Kidney glomerular epithelial cell (primary cell): ENCODE data around the gene MRC2.
"Not testable (repeated sequence)": the region's sequence is repeated elsewhere in the genome, so short reads cannot be mapped to it uniquely, and the experiment has no call there.

Experiments used
- DNase-seq: peaks from one replicate; lab custom pipeline; 2025; lab: John Stamatoyannopoulos, UW

The MRC2 gene

DNA sequence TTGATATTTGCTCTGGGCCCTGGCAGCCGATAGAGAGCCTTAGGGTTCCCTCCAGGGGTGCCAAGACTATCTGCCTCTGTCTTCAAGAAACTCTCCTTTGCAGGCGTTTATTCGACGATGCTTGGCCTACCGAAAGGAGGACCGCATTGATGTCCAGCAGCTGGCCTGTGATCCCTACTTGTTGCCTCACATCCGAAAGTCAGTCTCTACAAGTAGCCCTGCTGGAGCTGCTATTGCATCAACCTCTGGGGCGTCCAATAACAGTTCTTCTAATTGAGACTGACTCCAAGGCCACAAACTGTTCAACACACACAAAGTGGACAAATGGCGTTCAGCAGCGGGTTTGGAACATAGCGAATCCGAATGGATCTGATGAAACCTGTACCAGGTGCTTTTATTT lies 15.2 kb upstream of the MRC2 start:
- DNase-seq = not testable (repeated sequence)

GRCh38 chr17:62613095-62613494 lies 14.4 kb upstream of the MRC2 start:
- DNase-seq = not testable (repeated sequence)

DNA sequence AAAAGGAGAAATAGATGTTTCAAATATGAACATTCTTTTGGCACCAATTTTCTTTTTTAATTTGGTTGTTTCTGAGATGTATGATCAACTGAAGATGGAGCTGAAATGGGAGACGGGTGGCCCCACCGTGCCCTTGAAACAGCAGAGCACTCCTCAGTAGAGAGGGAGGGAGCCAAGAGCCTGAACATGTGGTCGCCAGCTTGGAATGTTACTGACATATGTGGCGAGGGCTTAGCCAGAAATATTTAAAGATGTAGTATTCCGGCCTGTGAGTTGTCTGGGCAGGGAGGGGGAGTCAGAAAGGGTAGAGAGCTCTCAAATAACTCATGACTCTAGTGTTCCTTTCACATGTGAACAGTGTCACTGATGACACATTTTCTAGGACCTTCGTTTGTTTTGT lies 13.3 kb upstream of the MRC2 start:
- peak; percentile 9 for DNase-seq

GRCh38 chr17:62615503-62615902 lies 12.0 kb upstream of the MRC2 start:
- DNase-seq = no peak

- DNase-seq = no peak
Observed at GRCh38 chr17:62616993-62617893, 10.2 kb upstream of the MRC2 start.

GRCh38 chr17:62617894-62618472 lies 9.5 kb upstream of the MRC2 start:
- no peak for DNase-seq

DNA sequence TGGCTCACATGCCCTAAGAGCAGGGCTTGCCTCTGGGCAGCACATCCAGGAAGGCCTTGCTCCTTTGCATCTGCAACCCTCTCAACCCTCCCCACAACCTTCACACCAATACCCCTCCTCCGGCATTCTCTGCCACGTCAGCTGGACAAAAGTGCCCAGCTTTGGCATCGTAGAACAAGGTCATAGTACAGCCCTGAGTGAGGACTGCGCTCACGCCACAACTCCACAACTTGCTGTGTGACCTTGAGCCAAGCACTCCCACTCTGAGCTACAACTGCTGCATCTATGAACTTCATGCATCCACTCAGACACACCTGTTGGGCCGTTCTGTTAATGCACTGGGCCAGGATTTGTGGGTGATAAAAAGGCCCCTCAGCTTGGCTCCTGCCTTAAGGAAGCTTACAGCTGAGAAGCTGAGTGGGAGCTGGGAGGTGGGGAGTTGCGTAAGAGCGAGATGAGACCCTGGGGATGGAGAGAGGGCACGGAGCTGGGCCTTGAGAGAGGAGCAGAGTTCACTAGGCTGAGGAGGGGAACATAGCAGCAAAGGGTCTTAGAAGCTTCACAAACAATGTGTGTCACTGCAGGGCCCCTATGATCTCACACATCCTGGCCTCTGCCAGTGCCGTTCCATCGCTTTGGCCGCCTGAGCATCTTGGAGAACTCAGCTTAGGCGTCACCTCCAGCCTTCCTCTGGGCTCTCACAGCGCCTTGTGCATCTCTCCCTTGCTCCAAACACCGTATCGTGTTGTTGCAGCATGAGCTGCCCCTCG lies 8.6 kb upstream of the MRC2 start:
- no peak for DNase-seq

DNA sequence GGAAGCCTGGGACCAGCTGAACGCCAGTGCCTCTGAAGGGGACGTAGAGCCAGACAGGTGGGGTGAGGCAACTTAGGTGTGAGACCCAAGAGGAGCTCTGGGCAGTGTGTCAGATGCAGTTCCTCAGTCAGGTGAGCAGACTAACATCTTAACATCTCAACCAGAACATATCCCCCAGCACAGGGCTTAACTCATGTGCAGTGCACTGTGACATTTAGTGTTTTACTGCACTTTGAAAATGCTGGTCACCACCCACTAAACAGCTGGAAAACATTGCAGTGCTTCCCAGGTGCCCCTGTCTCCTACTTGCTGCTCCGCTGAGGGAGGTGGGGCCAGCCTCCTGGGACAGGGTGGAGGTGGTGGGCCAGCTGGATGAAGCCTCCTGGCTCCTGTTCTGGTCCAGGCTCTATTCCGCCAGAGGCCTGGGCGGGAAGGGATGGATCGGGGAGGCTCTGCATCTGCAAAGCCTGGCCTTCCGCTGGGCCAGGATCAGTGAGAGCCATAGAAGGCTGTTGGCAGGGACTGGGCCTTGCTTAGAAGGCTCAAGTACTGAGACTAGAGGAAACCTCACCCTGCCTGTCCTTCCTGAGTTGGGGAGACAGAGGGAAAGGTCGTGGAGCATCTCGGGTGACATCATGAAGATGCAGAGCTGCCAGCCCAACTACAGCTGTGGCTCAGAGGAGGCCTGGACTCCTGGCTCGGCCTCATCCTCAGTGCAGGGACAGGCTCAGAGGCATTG lies 7.9 kb upstream of the MRC2 start:
- no peak for DNase-seq

- DNase-seq = no peak
Observed at GRCh38 chr17:62621223-62621622, 6.2 kb upstream of the MRC2 start.

- no peak for DNase-seq
Observed at GRCh38 chr17:62625184-62625869, 2.1 kb upstream of the MRC2 start.

DNA sequence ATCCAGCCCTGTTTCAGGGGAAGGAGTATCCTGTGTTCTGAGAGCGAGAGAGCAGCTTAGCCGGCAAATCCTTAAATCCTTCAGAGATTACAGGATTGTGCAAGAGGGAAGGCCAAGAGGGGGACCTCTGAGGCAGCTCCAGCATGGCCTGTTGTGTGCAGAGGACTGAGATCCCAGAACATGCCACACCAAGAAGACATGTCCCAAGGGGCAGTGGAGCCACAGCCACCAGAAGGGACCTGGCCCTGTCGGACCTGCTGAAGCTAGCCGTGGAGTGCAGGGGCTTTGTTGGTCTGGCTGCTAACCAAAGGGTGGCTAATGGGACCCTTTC lies 1.6 kb upstream of the MRC2 start:
- DNase-seq = no peak

DNA sequence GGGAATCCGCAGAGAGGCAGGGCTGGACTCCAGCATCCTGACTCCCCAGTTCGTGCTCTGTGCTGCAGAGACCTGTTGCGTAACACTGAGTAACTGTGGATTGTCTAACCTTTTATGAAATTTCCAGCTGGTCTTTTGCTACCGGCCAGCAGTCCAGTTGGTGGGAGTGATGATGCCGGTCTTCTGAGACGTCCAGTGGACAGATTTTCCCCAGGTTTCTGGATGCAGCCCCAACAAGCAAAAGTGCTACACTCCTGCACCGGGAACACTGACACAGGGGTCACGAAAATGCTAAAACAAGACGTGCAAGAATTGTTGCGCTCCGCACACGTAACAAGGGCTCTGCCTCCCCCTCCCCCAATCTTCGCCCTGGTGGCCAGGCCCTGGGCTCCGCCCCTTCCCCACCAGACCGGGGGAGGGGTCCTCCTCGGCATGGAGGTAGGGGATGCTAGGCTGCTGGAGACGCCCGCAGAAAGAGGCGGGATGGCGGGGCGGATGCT lies 701 bp upstream of the MRC2 start:
- peak; percentile 64 for DNase-seq

DNA sequence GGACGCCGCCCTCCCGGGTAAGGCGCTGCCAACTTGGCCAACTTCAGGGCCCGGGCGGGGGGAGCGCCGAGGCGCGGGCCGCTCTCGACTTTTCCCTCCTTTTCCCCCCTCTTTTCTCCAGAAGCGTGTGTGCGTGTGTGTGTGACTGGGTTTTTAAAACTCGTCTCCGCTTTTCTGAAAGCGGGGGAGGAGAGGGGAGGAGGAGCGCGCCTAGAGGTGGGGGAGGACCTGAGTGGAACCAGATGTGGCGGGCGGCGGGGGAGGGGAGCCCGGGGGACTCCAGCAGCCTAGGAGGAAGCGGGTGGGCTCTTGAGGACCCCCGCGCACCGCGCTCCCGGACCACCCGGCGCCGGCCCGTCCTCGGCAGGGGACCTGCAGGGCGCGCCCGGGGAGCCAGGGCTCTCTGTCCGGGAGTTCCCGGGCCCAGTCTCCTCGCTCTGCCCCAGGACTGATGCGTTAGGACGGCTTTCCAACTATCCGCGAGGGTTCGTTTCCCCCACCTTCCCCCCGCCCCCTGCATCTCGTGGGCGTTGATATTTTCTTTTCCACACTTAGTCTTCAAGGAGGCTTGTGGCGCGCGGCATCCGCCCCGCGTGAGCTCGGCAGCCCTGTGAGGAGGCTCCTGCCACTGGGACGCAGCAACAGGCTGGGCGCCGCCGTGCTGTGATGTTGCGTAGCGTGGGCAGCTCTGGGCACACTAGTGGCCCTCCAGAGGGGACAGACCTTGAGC lies 599 bp downstream of the MRC2 start:
- peak; percentile 48 for DNase-seq

DNA sequence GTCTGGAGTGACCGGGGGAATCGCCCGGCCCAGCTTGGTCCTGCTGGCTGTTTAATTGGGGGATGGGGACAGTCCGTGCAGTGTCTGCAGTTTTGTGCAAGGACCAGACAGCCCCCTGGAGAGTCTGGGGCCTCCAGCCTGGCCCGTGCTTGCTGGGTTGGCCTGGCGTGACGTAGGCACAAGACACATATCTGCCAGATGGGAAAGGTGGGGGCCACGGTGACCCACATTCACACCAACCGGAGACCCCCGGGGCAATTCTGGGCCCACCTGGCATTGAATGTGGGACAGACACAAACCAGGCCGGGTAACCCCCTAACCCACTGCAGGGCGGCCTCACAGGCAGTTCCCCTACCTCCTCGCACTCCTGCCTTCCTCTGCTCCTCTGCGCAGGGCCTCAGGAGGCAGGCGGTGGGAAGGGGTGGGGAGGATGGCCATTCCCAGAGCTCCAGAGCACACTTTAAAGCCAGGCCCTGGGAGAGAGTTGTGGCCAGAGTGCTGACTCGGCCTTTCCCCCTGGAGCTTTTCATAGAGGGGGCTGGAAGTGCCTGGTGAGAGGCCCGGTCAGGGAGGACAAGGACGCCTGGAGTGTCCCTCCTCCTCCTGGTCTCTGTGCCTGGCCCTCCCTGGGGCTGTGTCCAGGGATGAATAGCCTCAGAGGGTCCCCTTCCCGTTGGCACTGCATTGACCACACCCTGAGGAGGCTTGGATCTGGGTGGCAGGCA lies 1.5 kb downstream of the MRC2 start:
- no peak for DNase-seq

DNA sequence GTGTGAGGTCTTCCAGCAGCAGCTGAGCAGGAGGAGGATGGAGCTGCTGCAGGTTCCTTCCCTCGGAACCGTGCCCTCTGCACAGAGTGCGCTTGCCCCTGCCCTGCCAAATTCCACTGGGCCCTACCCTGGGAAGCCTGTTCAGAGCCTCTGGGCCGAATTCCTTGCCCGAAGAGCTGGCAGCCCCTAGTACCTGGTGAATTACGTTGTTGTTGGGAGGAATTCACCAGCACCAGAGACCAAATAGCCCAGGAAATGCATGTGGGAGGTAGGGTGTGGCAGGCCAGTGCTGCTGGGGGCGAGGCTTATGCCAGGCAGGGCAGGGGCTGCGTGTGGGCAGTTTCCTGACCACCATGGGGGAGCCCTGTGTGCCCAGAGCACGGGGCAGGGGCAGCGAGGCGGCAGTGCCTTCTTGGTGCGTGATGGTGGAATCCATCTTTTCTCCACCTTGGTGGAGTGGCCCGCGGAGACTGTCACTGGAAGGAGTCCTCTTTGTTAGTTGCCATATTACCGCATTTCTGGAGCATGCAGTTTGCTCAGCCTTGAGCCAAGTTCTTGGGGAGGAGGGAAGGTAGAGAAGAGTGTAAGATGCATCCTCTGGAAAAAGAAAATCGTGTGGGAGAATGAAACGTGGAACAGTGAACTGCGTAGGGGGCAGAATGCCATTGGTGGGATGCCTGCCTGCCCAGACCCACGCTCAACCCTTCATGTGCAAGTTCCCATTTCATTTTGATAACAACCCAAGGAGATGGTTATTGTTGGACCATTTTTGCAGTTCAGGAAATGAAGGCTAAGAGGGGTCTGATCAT lies 2.3 kb downstream of the MRC2 start:
- no peak for DNase-seq

- no peak for DNase-seq
Observed at GRCh38 chr17:62630365-62631085, 3.1 kb downstream of the MRC2 start.

- DNase-seq = no peak
Observed at GRCh38 chr17:62631086-62631935, 3.8 kb downstream of the MRC2 start.
